ENCODE measurements around the gene MAP7.
"Not testable (repeated sequence)": the region's sequence is repeated elsewhere in the genome, so short reads cannot be mapped to it uniquely, and the experiment has no call there.

MAP7 gene

DNA sequence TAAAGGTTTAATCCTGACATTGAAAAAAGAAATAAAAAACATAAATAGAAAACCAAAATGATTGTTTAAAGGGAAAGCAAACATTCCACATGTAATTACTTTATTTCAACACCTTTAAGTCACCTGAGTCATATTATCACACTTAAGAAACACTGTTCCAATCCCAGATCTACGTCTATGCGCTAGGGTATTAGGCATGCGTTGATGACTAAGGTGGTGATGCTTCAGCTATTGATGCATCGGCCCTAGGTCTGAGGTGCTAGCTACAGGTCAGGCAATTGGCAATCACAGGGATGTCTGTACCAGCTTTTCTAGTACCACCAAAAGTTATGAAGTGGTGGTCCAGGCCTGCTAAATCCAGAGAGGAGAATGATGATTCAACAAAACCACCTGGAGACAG lies 162.9 kb downstream of the MAP7 start:
- DNase-seq (ENCODE audit: low read depth, low spot score) = no peak

GRCh38 chr6:136383268-136383937 lies 166.8 kb downstream of the MAP7 start:
- no peak for DNase-seq (ENCODE audit: low read depth, low spot score)

GRCh38 chr6:136382676-136383252 lies 167.5 kb downstream of the MAP7 start:
- no peak for DNase-seq (ENCODE audit: low read depth, low spot score)

- peak; percentile 4 for DNase-seq (ENCODE audit: low read depth, low spot score)
These were observed 171.3 kb downstream of the MAP7 start for GRCh38 chr6:136378888-136379287.

DNA sequence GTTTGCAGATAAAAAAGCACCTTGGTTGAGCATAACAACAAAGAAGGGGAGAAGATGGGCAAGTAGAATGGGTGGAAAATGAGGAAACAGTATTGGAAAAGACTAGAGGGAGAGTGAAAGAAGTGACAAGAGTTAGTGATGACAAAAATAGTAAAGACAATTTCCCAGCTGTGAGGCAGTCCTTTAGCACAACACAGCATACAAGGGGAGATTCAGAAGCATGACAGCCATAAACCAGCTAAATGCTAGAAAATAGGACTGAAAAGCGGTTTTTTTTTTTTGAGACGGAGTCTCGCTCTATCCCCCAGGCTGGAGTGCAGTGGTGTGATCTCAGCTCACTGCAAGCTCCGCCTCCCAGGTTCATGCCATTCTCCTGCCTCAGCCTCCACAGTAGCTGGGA lies 174.4 kb downstream of the MAP7 start:
- not testable (repeated sequence) for DNase-seq (ENCODE audit: low read depth, low spot score)

DNA sequence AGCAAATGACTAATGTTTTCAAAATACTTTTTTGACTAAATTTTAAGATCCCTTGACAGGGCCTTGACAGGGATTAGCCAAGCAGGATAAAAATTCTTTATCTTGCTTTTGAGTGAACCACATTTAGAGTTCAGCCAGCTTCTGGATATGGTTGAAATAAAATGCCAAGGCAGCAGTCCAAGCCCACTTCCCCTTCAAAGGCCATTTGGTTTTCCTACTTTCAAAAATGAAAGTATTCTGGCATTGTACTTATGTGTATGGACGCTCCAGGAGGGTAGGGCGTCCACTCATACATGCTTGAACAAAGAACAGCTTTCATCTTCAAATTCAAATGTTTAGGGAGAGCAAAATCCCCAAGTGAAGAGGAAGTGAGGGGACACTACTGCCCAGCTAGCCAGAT lies 178.3 kb downstream of the MAP7 start:
- peak; percentile 76 for DNase-seq (ENCODE audit: low read depth, low spot score)

DNA sequence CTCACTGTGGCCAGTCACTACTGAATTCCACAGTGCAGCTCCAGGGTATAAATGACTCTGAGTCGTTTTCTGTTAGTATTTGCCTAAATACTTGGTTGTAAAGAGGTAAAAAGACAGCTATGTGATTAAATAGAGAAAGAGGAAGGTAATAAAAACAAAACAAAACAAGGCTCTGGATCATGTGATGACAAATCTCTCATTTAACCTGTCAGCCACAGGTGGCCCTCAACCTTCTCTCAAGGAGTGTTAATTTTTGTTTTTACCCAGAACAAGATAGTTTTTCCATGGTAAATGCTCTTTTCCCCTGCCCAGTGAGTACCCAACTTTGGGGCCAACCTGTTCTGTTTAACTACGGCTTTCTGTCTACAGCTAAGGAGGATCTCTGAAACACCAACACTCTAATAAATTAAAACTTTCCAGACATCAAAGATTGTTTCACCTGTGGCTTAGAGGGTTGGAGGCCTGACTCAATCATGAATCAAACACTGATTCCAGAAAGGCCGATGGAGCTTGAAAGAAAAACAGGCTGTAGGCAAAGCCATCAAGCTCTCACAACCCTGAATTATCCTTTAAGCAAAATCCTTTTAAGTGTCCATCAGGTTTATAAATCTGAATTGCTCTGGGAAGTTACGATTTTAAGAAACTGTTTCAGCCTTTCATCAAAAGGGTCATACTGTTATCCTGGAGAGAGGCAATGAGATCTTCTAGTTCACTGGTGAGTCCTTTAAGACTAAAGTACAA lies 179.1 kb downstream of the MAP7 start:
- DNase-seq (ENCODE audit: low read depth, low spot score) = peak; percentile 37

DNA sequence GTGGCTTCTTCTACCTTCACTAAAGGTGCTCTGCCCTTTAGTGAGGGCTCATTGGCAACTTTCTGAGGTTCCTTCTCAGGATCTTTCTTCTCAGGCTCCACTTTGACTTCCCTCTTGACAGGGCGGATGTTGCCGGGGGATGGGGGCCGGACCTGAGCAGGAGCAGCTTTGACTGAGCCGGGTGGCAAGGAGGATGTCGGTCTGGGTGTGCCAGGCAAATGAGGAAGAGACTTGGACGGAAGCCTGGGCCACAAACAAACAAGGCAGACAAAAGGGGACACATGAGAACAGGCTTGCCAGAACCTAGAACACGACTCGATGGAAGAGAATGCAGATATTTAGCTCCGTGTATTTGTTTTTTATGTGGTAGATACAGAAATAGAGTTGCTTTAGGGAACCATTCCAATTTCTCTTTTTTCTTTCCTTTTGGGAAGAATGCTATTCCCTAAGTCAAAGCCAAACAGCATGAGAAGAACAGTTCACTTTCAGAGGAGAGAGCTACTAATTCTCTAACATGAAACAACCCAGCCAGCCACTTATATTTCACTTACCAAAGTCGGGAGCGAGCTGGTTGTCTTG lies 184.4 kb downstream of the MAP7 start:
- DNase-seq (ENCODE audit: low read depth, low spot score) = no peak

GRCh38 chr6:136362421-136363356 lies 187.5 kb downstream of the MAP7 start:
- DNase-seq (ENCODE audit: low read depth, low spot score) = no peak

DNA sequence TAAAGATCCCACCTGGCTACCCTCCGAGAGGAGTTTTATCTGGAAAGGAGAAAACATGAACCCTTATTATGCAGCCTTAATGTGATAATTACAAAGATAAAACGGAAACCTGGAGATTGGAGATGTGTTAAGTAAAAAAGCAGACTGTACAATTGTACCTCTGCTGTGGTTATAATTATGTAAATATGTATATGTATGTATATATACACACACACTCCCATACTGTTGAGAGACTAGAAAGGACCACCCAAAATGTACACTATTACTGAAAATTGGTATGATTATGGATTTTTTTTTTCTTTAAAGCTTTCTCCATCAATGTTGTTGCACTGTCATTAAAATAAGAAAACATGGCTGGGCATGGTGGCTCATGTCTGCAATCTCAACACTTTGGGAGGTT lies 188.4 kb downstream of the MAP7 start:
- DNase-seq (ENCODE audit: low read depth, low spot score) = no peak

DNA sequence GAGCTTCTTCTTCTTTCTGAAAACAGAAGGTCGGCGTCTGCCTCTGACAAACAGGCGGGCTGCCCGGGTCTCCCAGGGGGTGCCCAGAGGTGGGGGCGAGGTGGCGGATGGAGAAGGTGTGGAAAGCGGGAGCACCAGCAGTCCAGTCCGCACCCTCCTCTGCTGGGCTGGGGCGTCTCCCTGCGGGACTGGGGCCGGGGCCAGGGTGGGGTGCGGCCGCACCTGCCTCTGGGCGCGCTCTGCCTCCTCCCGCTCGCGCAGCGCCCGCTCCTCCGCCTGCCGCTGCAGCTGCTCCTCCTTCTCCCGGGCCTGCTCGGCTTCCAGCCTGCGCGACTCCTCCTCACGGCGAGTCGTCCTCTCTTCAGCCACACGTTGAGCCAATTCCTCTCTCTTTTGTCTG lies 189.4 kb downstream of the MAP7 start:
- no peak for DNase-seq (ENCODE audit: low read depth, low spot score)

GRCh38 chr6:136359851-136360250 lies 190.4 kb downstream of the MAP7 start:
- DNase-seq (ENCODE audit: low read depth, low spot score) = no peak

GRCh38 chr6:136351518-136352110 lies 198.6 kb downstream of the MAP7 start:
- DNase-seq (ENCODE audit: low read depth, low spot score) = no peak

DNA sequence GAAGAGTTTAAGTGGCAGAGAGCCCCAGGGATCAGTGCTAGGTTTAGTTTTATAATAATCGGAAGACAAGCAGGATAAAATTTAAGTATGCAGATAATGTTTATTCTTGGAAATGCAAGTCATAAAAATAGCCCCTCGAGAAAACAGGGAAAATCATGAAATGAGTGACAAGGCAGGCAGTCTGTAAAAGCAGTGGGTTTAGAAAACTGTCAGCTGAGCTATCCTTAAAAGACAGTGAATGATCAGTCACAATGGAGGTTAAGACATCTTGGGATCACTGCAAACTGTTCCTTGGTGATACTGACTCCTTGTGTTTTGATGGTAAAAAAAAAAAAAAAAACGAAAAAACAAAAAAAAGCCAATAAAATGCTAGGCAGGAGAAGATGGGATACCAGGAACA lies 199.3 kb downstream of the MAP7 start:
- DNase-seq (ENCODE audit: low read depth, low spot score) = no peak

DNA sequence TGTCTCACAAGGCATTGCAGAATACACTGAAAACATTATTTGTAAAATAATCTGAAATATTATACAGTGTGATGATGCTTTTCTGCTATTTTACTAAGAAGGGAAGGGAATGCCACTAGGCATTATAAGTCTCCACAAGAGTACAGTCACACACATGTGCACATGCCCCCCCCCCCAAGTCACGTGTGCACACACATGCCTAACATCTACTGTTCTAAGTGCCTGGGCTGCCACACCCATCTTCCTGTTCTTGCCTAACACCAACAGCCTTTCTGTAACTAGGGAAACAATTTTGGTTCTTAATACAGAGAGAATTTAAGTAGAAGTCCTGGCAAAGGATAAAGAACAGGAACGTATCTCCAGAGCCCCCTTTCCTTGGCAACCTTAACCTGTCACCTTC lies 202.4 kb downstream of the MAP7 start:
- DNase-seq (ENCODE audit: low read depth, low spot score) = no peak

GRCh38 chr6:136345145-136345544 lies 205.1 kb downstream of the MAP7 start:
- no peak for DNase-seq (ENCODE audit: low read depth, low spot score)

DNA sequence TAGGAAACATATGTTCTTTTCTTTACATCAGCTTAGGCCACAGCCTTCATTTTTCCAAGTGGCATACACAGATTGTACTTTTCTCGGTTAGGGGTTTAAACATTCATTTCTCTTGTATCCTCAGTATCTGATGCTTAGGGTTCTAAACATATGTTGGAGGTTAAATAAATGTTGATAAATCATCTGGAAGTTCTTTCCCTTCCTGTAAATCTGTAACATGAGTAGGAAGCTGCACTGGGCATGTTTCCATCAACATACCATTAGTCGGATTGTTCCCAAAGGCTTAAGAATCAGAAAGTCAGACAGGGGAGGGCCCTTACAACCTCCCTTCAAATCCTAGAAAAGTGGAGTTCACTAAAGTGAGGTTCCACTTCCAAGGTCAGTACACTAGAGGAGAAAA lies 205.8 kb downstream of the MAP7 start:
- DNase-seq (ENCODE audit: low read depth, low spot score) = peak; percentile 44

GRCh38 chr6:136343700-136344099 lies 206.5 kb downstream of the MAP7 start:
- DNase-seq (ENCODE audit: low read depth, low spot score) = no peak

DNA sequence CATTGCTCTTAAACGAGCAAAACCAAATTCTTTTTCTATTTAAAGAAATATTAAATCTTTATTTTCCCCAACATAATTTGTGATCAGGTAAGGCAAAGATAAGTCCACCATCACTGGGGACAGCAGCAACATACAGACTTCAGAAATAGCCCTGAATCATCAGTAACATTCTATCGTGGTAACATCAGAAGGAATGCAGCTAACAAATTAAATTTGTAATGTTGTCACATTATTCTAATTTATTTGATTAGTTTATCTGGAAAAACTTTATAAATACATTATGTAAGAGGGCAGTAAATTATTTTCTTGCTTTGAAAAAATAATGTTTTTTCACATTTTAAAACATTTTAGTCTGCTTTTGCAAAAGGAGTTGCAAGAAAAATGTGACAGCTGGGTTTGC lies 206.9 kb downstream of the MAP7 start:
- no peak for DNase-seq (ENCODE audit: low read depth, low spot score)

DNA sequence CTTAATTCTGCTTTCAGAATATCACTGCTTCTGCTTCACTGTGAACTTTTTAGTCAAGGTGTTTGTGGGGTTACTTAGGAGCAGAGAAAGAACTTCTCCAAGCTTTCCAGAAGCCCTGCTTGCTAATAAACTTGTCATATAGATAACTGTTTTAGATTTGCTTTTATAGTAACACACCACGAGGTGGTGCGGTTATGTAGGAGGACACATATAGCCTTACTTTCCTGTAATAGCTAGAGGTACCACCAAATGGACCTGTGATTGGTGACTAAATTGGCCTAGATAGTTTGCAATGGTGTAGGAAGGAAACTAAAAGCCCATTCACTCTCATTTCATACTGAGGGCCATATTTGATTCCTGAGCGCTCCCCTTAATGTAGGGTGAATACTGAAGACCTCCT lies 208.3 kb downstream of the MAP7 start:
- DNase-seq (ENCODE audit: low read depth, low spot score) = no peak

DNA sequence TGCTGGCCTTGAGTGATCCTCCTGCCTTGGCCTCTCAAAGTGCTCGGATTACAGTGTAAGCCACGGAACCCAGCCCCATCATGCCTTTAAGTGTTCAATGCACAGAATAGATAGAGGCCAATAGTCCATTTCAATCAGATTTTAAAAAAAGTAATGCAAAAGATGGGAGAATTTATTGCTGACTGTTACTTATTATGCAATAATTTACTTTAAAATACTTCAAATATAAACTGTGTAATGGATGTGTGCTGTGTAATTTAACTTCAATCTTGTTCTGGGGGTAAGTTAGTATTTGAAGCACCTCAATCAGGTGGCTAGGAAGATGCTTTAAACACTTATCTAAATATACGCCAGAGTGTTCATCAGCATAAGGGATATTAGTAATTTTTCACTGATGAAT lies 208.9 kb downstream of the MAP7 start:
- DNase-seq (ENCODE audit: low read depth, low spot score) = no peak

Measured in astrocyte of the hippocampus (primary cell).